Measurements from ENCODE around the gene ITGA5.

ITGA5 gene

DNA sequence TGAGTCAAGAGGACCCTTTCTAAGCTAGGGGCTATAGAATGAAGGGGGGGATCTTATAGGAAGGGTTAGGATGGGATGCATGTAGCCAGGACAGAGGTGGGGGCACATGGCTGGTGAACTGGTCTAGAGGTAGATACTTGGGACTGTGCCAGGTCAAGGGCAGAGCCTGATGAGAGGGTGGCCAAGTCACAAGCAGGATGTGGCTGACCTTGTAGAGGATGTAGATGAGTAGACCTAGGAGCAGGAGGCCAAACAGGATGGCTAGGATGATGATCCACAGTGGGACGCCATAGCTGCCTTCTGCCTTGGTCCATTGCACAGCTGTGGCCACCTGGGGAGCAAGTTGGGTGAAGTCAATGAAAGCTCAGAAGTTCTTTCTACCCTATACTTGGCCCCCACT is 21.9 kb downstream of the ITGA5 start:
- Histone ChIP-seq H3K27ac (ENCODE audit: low read depth, low read length) (no peak overlapping the region), H3K4me1 (ENCODE audit: control insufficient read depth, low read length) (peaks cover 4% of the 10 kb centered on the region; the same call in 1 of the 2 replicates)

DNA sequence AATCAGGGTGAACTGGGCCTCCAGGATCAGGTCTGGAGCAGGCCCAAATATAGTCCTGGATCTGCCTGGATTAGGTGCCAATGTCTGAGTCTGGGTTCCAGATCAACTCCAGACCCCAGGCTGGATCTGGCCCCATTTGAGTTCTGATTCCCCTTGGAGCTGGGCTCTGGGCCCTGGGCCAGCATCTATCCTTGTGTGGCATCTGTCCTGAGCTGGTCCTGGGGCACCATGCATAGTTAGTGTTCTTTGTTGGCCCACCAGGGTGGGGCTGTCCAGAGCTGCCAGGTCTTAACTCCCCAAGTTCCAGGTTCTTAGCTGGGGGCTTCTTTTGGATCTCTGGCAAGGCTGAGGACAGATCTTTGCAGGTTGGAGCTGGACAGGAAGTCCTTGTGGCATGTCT is 23.5 kb downstream of the ITGA5 start:
- Histone ChIP-seq H3F3A (ENCODE audit: control insufficient read depth, insufficient read depth) (no peaks in the 10 kb centered on the region), H3K4me1 (ENCODE audit: control insufficient read depth, low read length) (peaks cover 12% of the 10 kb centered on the region), H3K36me3 (ENCODE audit: control insufficient read depth, low read length) (no peaks in the 10 kb centered on the region), H3K4me2 (ENCODE audit: low read length) (no peak overlapping the region), H3K27me3 (ENCODE audit: control insufficient read depth, low read length) (no peaks in the 10 kb centered on the region; the same call in 1 of the 2 replicates), H4K20me1 (ENCODE audit: control insufficient read depth, insufficient read depth, low read depth, low read length) (no peaks in the 10 kb centered on the region), H3K9me3 (ENCODE audit: control insufficient read depth, insufficient read depth, low read length) (no peaks in the 10 kb centered on the region), H3K4me3 (ENCODE audit: low read length) (no peak overlapping the region), H3K27ac (ENCODE audit: low read depth, low read length) (no peak overlapping the region), H3K79me2 (ENCODE audit: control insufficient read depth, low read length) (no peaks in the 10 kb centered on the region), H3K9me2 (replicated peaks; ENCODE audit: control insufficient read depth, low read length) (no peaks in the 10 kb centered on the region)
- no peak for TF ChIP-seq EZH2phosphoT487 (IDR thresholded peaks at IDR 0.05; ENCODE audit: borderline replicate concordance, low read length)
- TF ChIP-seq, protein P1, sequence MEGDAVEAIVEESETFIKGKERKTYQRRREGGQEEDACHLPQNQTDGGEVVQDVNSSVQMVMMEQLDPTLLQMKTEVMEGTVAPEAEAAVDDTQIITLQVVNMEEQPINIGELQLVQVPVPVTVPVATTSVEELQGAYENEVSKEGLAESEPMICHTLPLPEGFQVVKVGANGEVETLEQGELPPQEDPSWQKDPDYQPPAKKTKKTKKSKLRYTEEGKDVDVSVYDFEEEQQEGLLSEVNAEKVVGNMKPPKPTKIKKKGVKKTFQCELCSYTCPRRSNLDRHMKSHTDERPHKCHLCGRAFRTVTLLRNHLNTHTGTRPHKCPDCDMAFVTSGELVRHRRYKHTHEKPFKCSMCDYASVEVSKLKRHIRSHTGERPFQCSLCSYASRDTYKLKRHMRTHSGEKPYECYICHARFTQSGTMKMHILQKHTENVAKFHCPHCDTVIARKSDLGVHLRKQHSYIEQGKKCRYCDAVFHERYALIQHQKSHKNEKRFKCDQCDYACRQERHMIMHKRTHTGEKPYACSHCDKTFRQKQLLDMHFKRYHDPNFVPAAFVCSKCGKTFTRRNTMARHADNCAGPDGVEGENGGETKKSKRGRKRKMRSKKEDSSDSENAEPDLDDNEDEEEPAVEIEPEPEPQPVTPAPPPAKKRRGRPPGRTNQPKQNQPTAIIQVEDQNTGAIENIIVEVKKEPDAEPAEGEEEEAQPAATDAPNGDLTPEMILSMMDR (IDR thresholded peaks at IDR 0.05; ENCODE audit: low read depth, low read length, poor library complexity, severe bottlenecking), result no peak

More for the DNA sequence above, 21.9 kb downstream of the ITGA5 start:
- H3K4me3 ChIP-seq (ENCODE audit: low read length), result no peak overlapping the region
- H3K9me2 ChIP-seq (replicated peaks; ENCODE audit: control insufficient read depth, low read length), result no peaks in the 10 kb centered on the region
- H3K79me2 ChIP-seq (ENCODE audit: control insufficient read depth, low read length), result no peaks in the 10 kb centered on the region
- no peaks in the 10 kb centered on the region for H3K9me3 ChIP-seq (ENCODE audit: control insufficient read depth, insufficient read depth, low read length)
- no peaks in the 10 kb centered on the region; the same call in 1 of the 2 replicates for H3K27me3 ChIP-seq (ENCODE audit: control insufficient read depth, low read length)
- no peak overlapping the region for H3K4me2 ChIP-seq (ENCODE audit: low read length)
- H3K36me3 ChIP-seq (ENCODE audit: control insufficient read depth, low read length), result no peaks in the 10 kb centered on the region
- TF ChIP-seq, protein P1 (IDR thresholded peaks at IDR 0.05; ENCODE audit: low read depth, low read length, poor library complexity, severe bottlenecking), result no peak
- no peaks in the 10 kb centered on the region for H3F3A ChIP-seq (ENCODE audit: control insufficient read depth, insufficient read depth)
- no peaks in the 10 kb centered on the region for H4K20me1 ChIP-seq (ENCODE audit: control insufficient read depth, insufficient read depth, low read depth, low read length)

DNA sequence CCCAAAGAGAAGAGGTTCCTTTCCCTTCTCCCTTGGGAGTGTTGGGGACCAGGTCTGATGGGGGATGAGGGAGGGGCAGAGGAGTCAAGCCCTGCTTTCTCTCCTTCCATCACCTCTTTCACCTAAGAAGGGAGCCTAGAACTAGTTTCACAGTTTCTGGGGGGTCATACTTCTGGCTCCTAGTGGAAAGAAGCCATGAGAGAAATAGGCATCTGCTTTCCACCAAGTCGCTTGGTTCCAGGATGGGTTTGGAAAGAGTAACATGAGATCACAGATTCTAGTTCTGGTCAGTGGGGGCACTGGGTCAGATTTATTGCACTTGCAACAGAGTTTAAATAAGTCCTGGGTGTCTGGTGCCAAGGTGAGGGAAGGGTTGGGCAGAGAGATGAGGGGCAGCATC is 24.1 kb downstream of the ITGA5 start:
- no peak for TF ChIP-seq EZH2phosphoT487 (IDR thresholded peaks at IDR 0.05; ENCODE audit: borderline replicate concordance, low read length)
- TF ChIP-seq, protein P1 (IDR thresholded peaks at IDR 0.05; ENCODE audit: low read depth, low read length, poor library complexity, severe bottlenecking), result no peak
- Histone ChIP-seq H3K36me3 (ENCODE audit: control insufficient read depth, low read length) (no peaks in the 10 kb centered on the region), H3K4me2 (ENCODE audit: low read length) (no peak overlapping the region), H3K9me2 (replicated peaks; ENCODE audit: control insufficient read depth, low read length) (no peaks in the 10 kb centered on the region), H3K4me3 (ENCODE audit: low read length) (no peak overlapping the region), H3K27me3 (ENCODE audit: control insufficient read depth, low read length) (no peaks in the 10 kb centered on the region), H4K20me1 (ENCODE audit: control insufficient read depth, insufficient read depth, low read depth, low read length) (no peaks in the 10 kb centered on the region), H3K9me3 (ENCODE audit: control insufficient read depth, insufficient read depth, low read length) (no peaks in the 10 kb centered on the region), H3K27ac (ENCODE audit: low read depth, low read length) (no peak overlapping the region), H3K4me1 (ENCODE audit: control insufficient read depth, low read length) (peaks cover 18% of the 10 kb centered on the region), H3F3A (ENCODE audit: control insufficient read depth, insufficient read depth) (no peaks in the 10 kb centered on the region), H3K79me2 (ENCODE audit: control insufficient read depth, low read length) (no peaks in the 10 kb centered on the region)
